NCI-H69 (cell line): Measurements from ENCODE around the gene RGL2.
A peak's percentile ranks its signal among the peaks of the same experiment; 100 is the strongest.

Experiments
- DNase-seq: peaks from one replicate; lab custom pipeline; 2025; lab: John Stamatoyannopoulos, UW

The RGL2 gene

GRCh38 chr6:33316603-33317418 is 18.1 kb upstream of the RGL2 start:
- no peak for DNase-seq

DNA sequence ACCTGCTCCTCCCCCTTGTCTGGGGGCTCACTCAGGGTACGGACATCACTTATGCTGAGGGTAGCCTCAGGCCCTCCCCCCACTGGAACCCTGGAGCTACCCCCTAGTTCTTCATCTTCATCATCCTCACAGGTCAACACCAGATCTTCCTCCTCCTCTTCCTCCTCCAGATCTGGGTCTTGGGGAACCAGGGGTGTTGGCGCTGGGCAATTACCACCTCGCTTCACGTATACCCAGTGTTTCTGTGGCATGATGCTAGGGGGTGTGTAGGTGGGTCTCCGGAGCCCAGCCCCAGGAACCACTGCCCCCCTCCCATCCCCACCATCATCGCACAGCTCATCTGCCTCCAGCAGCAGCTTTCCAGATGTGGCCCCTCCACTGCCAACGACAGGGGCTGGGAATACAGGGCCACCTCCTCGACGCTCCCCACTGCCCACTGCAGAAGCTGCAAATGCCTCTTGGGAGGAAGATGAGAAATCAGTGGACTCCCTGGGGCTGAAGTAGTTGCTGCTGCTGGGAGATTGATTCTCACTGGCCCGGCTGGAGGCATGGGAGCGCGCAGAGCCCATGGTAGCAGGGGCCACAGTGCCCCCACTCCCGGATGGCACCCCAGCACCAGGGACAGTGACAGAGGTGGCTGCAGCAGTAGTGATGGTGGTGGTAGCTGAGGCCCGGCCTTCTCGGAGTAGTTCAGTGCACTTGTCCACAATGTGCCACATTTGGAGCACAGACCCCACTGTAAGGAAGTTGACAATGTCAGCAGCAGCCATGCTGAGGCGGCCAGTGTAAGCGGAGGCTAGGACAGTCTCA is 17.3 kb upstream of the RGL2 start:
- DNase-seq, result no peak

GRCh38 chr6:33314943-33315792 is 16.4 kb upstream of the RGL2 start:
- DNase-seq, result peak; percentile 35

DNA sequence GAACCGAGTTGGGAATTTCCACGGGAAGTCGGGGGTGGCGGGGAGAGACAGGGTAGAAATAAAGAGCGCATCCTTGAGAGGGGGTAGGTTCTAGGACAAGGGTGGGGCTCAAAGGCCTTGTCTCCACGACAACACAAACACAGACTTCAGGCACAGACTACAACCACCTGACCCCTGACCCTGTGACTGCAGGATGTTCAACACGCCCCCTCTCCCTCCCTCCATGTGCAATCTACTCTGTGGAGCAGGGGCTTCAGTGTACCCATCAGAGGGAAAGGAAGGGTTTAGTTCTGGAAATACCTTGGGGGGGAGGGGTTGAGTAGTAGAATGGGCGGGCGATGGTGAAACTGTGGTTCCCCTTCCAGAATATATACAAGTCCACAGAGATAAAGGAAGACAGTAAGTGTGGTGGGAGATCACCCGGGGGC is 15.8 kb upstream of the RGL2 start:
- peak; percentile 82 for DNase-seq

- peak; percentile 75 for DNase-seq
Measured at GRCh38 chr6:33313709-33314514, 15.2 kb upstream of the RGL2 start, which contains the start of gene TAPBP. TAPBP (minus strand) TSS chr6:33314078; CDS start chr6:33314041, 37 bp downstream.

DNA sequence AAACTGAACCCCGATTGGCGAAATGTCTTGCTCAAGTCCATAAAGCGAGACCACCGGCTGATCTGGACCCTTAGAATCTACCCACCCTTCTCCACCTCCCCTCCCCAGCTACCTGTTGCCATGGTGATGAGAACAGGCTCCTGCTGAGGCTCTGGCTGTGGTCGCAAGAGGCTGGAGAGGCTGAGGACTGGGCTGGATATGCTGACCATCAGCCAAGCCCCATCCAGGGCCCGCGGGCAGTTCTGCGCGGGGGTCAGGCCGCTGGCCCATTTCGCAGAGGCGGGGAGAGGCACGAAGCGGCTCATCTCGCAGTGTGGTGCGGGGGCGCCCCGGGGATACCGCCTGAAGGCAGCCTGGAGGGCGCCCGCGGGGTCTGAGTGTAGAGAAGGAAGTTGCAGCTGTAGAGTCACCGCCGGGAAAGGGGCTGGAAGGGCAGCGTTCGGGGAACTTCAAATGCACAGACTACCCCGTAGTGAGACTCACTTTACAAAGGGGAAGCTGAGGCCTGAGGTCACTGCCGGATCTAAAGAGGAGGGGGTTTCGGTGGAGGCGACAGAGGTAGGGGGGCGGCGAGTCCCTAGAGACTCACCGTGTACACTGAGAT is 14.5 kb upstream of the RGL2 start:
- DNase-seq, result peak; percentile 82

GRCh38 chr6:33312361-33313104 is 13.8 kb upstream of the RGL2 start:
- DNase-seq, result peak; percentile 92

DNA sequence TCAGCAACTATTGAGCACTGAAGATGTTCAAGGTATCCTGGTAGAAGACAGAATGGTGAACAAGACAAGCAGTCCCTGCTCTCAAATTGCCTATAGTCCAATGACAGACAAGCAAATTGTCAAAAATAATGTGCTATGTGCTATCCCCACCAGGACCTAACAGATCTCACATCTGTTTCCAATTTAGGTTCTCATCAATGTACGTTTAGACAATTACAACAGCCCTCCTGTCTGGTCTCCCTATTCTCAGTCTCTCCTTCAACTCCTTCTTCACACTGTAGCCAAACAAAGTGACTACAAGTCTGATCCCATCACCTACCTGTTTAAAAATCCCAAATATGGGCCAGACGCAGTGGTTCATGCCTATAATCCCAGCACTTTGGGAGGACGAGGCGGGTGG is 7.6 kb upstream of the RGL2 start:
- DNase-seq, result no peak

DNA sequence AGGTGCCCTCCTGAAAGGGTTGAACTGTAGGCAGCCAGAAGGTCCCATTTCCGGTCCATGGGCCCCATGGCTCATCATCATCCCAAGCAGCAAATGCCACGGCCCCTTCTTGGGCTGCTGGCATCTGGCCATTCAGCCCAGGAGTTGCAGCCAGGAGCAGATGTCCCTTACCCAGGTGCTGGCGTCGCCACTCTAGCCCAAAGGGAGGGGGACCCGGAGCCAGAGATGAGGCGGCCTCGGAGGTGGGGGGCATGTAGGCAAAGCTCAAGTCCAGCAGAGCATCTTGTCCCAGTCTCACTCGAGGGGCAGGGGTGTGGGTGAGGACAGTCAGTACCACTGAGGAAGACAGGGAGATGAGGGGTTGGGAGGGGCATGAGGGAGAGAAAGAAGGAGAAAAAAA is 6.3 kb upstream of the RGL2 start:
- DNase-seq, result no peak

- DNase-seq, result no peak
Measured at GRCh38 chr6:33304216-33304615, 5.5 kb upstream of the RGL2 start.

- no peak for DNase-seq
Measured at GRCh38 chr6:33301877-33302276, 3.1 kb upstream of the RGL2 start.

DNA sequence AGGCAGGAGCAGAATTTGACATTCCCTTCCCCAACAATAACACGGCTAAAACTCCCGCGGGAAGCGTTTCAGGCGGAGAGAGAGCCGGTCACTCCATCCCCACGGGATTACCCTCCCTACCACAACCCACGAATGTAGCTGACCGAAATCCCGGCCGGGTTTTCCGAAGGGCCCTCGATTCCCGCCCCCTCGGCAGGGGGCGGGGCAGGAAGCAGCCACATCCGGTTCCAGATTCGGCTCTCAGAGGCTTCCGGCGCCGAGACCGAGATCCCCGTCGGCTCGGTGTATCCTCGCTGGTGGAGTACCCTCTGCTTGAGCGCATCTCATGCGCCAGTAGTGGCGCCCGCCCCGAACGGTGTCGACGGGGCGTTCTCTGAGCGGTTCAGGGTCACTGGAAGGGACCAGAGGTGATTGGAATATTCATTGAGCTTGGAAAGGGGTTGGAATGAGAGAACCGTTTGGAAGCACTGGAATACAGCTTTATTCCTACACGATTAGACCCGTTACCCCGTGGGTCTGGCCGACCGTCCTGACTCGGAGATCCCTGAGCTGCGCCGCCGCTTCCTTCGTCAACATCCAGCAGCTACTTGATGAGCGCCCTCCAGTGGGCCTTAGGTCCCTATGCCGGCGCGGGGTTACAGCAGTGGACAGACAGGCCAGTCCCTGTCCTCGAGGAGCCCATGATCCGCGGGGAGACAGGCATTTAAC is 649 bp upstream of the RGL2 start:
- peak; percentile 98 for DNase-seq

- peak; percentile 84 for DNase-seq
Measured at GRCh38 chr6:33297956-33298772, 578 bp downstream of the RGL2 start.

- no peak for DNase-seq
Measured at GRCh38 chr6:33297406-33297955, 1.3 kb downstream of the RGL2 start.

- no peak for DNase-seq
Measured at GRCh38 chr6:33296797-33297405, 1.8 kb downstream of the RGL2 start.

- no peak for DNase-seq
Measured at GRCh38 chr6:33295621-33296369, 2.9 kb downstream of the RGL2 start.
